Rectal smooth muscle tissue (tissue), 1 donor: ENCODE results near the gene FER.

ENCODE experiments used
- H3K27ac ChIP-seq: one replicate; pipeline ENCODE4 v1.7.0; 2013; ENCODE audit warnings: low read depth, low read length, inconsistent platforms
- H3K27me3 ChIP-seq: one replicate; pipeline ENCODE4 v1.7.0; 2013; ENCODE audit warnings: low read length; ENCODE audit not compliant: control insufficient read depth, insufficient read depth
- H3K36me3 ChIP-seq: one replicate; pipeline ENCODE4 v1.7.0; 2013; ENCODE audit warnings: low read length; ENCODE audit not compliant: control insufficient read depth, insufficient read depth
- H3K4me1 ChIP-seq: one replicate; pipeline ENCODE4 v1.7.0; 2013; ENCODE audit warnings: low read length; ENCODE audit not compliant: control insufficient read depth, insufficient read depth
- H3K4me3 ChIP-seq: one replicate; pipeline ENCODE4 v1.7.0; 2013; ENCODE audit warnings: low read length
- H3K9ac ChIP-seq: one replicate; pipeline ENCODE4 v1.7.0; 2013; ENCODE audit warnings: low read length

Gene FER

GRCh38 chr5:108919591-108920326, 172.1 kb downstream of the FER start:
- Histone ChIP-seq H3K36me3 (no peaks in the 10 kb centered on the region), H3K4me1 (no peaks in the 10 kb centered on the region), H3K4me3 (no peak overlapping the region), H3K9ac (no peak overlapping the region), H3K27ac (no peak overlapping the region), H3K27me3 (no peaks in the 10 kb centered on the region)

DNA sequence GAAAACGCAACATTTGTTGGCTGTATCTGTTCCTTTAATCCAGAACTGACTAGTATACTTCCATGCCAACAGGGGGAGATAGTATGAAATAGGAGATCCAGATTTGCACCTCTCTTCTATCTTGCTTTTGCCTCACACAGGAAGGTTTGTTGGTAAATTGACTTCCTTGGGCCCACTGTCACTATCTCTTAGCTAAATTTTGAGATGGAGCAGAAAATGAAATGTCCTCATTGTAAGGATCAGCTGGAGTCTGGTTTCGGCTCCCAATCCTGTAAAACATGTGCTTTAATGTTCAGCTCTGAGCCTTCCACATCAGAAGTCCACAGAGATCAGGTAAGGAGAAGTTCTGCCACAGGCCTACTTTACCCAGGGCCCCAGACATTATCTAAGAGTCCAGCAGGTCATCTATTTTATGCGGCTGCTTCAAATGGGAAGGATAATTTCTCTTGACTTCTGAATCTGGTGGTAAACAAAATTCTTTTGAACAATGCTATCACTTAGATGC, 176.8 kb downstream of the FER start:
- Histone ChIP-seq H3K36me3 (no peaks in the 10 kb centered on the region), H3K4me1 (no peaks in the 10 kb centered on the region), H3K4me3 (no peak overlapping the region), H3K9ac (no peak overlapping the region), H3K27me3 (no peaks in the 10 kb centered on the region), H3K27ac (no peak overlapping the region)

GRCh38 chr5:108925073-108925472, 177.4 kb downstream of the FER start:
- no peak overlapping the region for H3K4me3 ChIP-seq
- H3K27ac ChIP-seq: no peak overlapping the region
- H3K4me1 ChIP-seq: no peaks in the 10 kb centered on the region
- no peaks in the 10 kb centered on the region for H3K27me3 ChIP-seq
- no peaks in the 10 kb centered on the region for H3K36me3 ChIP-seq
- no peak overlapping the region for H3K9ac ChIP-seq

GRCh38 chr5:108930107-108930506, 182.4 kb downstream of the FER start:
- no peaks in the 10 kb centered on the region for H3K4me1 ChIP-seq
- H3K27ac ChIP-seq: no peak overlapping the region
- H3K4me3 ChIP-seq: no peak overlapping the region
- no peaks in the 10 kb centered on the region for H3K27me3 ChIP-seq
- H3K9ac ChIP-seq: no peak overlapping the region
- H3K36me3 ChIP-seq: no peaks in the 10 kb centered on the region

DNA sequence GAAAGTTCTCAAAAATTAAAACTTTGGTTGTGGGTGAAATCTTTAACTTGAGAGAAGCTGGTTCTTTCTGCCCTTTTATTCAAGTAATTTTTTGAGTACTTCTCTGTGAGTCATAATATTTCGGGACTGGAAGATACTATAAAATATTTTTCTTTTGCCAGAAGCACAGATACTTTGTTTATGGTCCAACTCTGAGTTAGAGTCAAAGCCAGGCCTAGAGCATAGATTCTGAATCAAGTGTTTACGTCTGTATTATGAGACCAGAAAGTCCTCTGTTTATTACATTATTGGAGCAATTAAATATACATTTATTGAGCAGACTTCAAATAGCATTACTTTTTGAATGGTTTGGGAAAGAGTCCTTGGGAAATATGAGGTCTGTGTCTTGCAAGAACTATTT, 187.9 kb downstream of the FER start:
- Histone ChIP-seq H3K4me1 (no peaks in the 10 kb centered on the region), H3K27ac (no peak overlapping the region), H3K4me3 (no peak overlapping the region), H3K36me3 (no peaks in the 10 kb centered on the region), H3K9ac (no peak overlapping the region), H3K27me3 (no peaks in the 10 kb centered on the region)

- Histone ChIP-seq H3K4me1 (no peaks in the 10 kb centered on the region), H3K4me3 (no peak overlapping the region), H3K27ac (no peak overlapping the region), H3K27me3 (no peaks in the 10 kb centered on the region), H3K9ac (no peak overlapping the region), H3K36me3 (no peaks in the 10 kb centered on the region)
Measured at GRCh38 chr5:108937221-108937620, 189.5 kb downstream of the FER start.

DNA sequence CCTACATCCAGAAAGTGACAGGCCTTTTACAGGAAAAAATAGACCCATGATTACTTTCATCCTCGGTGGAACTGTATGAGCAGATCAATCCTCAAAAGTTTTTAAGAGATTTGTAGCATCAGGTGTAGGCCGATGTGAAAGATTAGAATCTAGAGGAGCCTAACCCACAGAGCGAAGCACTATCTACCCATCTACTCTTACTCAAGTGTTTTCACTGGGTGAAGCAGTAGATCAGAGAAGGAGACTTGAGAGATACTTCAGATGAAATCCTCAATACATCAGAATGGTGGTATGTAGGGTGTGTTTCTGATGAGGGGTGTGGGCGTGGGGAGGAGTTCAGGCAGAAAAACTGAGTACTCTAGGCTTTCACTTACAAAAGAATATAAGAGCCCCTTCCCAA, 192.8 kb downstream of the FER start:
- Histone ChIP-seq H3K36me3 (no peaks in the 10 kb centered on the region), H3K4me3 (no peak overlapping the region), H3K9ac (no peak overlapping the region), H3K4me1 (no peaks in the 10 kb centered on the region), H3K27ac (no peak overlapping the region), H3K27me3 (no peaks in the 10 kb centered on the region)

- Histone ChIP-seq H3K27me3 (no peaks in the 10 kb centered on the region), H3K9ac (no peak overlapping the region), H3K27ac (no peak overlapping the region)
Measured at GRCh38 chr5:108941746-108942145, 194.0 kb downstream of the FER start.

DNA sequence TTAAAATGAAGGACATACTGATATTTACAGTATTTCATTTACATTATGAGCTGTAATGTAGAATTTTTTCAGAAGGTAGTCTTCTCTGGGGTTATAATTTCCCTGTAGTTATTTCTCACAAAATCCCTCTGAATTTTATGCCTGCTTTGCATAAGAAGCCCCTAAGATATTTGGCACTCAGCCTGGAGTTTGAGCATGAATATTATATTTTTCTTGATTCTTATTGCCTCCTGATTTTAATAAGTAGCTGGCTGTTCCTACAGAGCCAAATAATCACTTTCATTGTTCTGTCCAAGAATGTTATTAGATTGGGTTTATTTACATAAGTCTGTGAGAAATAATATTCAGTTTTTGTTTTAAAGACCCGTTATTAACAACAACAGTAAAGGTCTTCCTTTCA, 195.0 kb downstream of the FER start:
- H3K9ac ChIP-seq: no peak overlapping the region
- H3K4me3 ChIP-seq: no peak overlapping the region
- no peaks in the 10 kb centered on the region for H3K4me1 ChIP-seq
- no peaks in the 10 kb centered on the region for H3K36me3 ChIP-seq
- no peaks in the 10 kb centered on the region for H3K27me3 ChIP-seq
- H3K27ac ChIP-seq: no peak overlapping the region

More at GRCh38 chr5:108941746-108942145, 194.0 kb downstream of the FER start:
- H3K36me3 ChIP-seq: no peaks in the 10 kb centered on the region
- no peaks in the 10 kb centered on the region for H3K4me1 ChIP-seq
- no peak overlapping the region for H3K4me3 ChIP-seq

DNA sequence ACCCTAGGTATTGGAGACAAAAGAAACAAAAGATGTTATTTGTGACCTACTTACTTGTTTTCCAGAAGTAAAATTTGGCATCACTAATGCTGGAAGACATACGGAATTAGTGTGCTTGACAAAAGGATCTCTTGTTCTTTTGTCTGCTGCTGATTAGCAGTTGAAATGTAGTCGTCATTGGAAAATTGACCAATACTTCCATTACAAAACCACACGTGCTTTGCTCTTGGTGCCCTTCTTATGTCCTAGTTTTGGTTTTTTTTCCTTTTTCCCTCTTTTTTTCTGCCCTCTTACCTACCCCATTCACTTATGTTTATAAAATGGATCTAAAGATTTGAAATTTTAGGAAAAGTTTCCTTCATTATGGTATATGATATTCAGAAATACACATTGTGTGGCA, 197.4 kb downstream of the FER start:
- H3K9ac ChIP-seq: no peak overlapping the region
- H3K4me1 ChIP-seq: no peaks in the 10 kb centered on the region
- no peak overlapping the region for H3K27ac ChIP-seq
- no peaks in the 10 kb centered on the region for H3K27me3 ChIP-seq
- H3K4me3 ChIP-seq: no peak overlapping the region
- H3K36me3 ChIP-seq: no peaks in the 10 kb centered on the region

- Histone ChIP-seq H3K27ac (no peak overlapping the region), H3K4me3 (no peak overlapping the region), H3K4me1 (no peaks in the 10 kb centered on the region)
Measured at GRCh38 chr5:108946008-108946407, 198.3 kb downstream of the FER start.

GRCh38 chr5:108947164-108947563, 199.5 kb downstream of the FER start:
- Histone ChIP-seq H3K4me3 (no peak overlapping the region), H3K4me1 (no peaks in the 10 kb centered on the region), H3K27ac (no peak overlapping the region), H3K27me3 (no peaks in the 10 kb centered on the region), H3K36me3 (no peaks in the 10 kb centered on the region), H3K9ac (no peak overlapping the region)

More at GRCh38 chr5:108946008-108946407, 198.3 kb downstream of the FER start:
- H3K36me3 ChIP-seq: no peaks in the 10 kb centered on the region
- no peaks in the 10 kb centered on the region for H3K27me3 ChIP-seq
- H3K9ac ChIP-seq: no peak overlapping the region

DNA sequence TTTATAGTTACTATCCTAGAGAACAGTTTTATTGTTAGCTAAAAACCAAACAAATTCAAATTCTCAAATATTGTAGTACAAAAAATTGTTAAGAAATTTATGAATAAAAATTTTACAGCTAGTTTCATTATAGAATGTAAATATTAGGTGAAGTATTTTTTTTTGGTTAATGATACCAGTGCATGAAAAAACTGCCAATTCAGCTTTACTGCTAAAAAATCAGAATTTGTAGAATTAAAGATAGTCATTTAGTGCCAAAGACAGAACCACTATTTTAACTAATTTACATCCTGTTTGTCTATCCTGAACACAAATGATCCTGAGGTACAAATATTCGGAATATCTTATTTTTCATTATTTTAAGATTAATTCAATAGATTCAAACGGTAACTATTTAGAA, 202.6 kb downstream of the FER start:
- Histone ChIP-seq H3K27ac (no peak overlapping the region), H3K9ac (no peak overlapping the region)

More for the DNA sequence above, 202.6 kb downstream of the FER start:
- Histone ChIP-seq H3K4me1 (no peaks in the 10 kb centered on the region), H3K36me3 (no peaks in the 10 kb centered on the region), H3K27me3 (no peaks in the 10 kb centered on the region), H3K4me3 (no peak overlapping the region)
